Central memory CD8-positive, alpha-beta T cell (primary cell): ENCODE measurements around the gene NAA30.

ENCODE experiments used
- ATAC-seq: fragments of 150-1000 bp; cut with Tn5 transposase; replicated peaks from 2 replicates; pipeline ENCODE4 v1.10.0; 2022; ENCODE audit warnings: mild to moderate bottlenecking, moderate FRiP score, moderate number of reproducible peaks; ENCODE audit not compliant: poor library complexity, severe bottlenecking; ENCODE audit errors: extremely low read depth
- DNase-seq, 2 donors: peaks; one replicate each; pipeline ENCODE4 v3.0.0; 2021; ENCODE audit warnings: low spot score in 2 of 2
- H3K27ac Mint-ChIP-seq: one replicate; pipeline ENCODE4 v1.8.0; 2022; ENCODE audit warnings: low read depth, mild to moderate bottlenecking, moderate library complexity, mixed read lengths
- H3K27me3 Mint-ChIP-seq: one replicate; pipeline ENCODE4 v1.8.0; 2022; ENCODE audit warnings: mixed read lengths
- H3K36me3 Mint-ChIP-seq: one replicate; pipeline ENCODE4 v1.8.0; 2022; ENCODE audit warnings: mild to moderate bottlenecking, moderate library complexity, mixed read lengths; ENCODE audit not compliant: insufficient read depth
- H3K4me1 Mint-ChIP-seq: one replicate; pipeline ENCODE4 v1.8.0; 2022; ENCODE audit warnings: mixed read lengths
- H3K4me3 Mint-ChIP-seq: one replicate; pipeline ENCODE4 v1.8.0; 2022; ENCODE audit warnings: mild to moderate bottlenecking, moderate library complexity, mixed read lengths
- H3K9me3 Mint-ChIP-seq: one replicate; pipeline ENCODE4 v1.8.0; 2022; ENCODE audit warnings: mixed read lengths

NAA30 gene

GRCh38 chr14:57403521-57403864 lies 13.1 kb downstream of the NAA30 start:
- Mint-ChIP-seq H3K4me3 (no peak overlapping the region), H3K4me1 (peaks cover 44% of the 10 kb centered on the region), H3K36me3 (peaks cover 31% of the 10 kb centered on the region), H3K27me3 (no peaks in the 10 kb centered on the region), H3K27ac (no peak overlapping the region), H3K9me3 (no peaks in the 10 kb centered on the region)
- ATAC-seq, result no peak
- no peak for DNase-seq

DNA sequence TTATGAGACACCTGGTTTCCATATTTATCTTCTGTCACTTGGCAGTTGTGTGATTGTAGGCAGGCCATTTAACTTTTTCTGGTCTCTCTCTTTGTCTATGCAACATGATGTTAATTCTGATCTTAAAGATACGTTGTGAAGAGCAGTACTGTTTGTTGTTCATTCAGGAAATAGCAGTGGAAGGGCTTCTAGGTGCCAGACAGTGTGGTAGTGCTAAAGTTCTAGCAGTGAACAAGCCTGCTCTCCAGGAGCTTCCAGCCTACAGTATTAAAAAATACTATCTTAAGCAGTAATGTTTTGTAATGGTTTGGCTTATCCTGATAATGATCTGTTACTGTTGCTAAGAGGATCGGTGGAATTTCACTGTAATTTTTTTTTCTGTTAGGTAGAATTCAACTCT lies 15.2 kb downstream of the NAA30 start:
- peaks cover 38% of the 10 kb centered on the region for H3K4me1 Mint-ChIP-seq
- DNase-seq (no peak), ATAC-seq (peak; percentile 60)
- no peaks in the 10 kb centered on the region for H3K27me3 Mint-ChIP-seq
- no peak overlapping the region for H3K4me3 Mint-ChIP-seq
- no peaks in the 10 kb centered on the region for H3K9me3 Mint-ChIP-seq
- H3K27ac Mint-ChIP-seq, result no peak overlapping the region
- peaks cover 36% of the 10 kb centered on the region for H3K36me3 Mint-ChIP-seq

DNA sequence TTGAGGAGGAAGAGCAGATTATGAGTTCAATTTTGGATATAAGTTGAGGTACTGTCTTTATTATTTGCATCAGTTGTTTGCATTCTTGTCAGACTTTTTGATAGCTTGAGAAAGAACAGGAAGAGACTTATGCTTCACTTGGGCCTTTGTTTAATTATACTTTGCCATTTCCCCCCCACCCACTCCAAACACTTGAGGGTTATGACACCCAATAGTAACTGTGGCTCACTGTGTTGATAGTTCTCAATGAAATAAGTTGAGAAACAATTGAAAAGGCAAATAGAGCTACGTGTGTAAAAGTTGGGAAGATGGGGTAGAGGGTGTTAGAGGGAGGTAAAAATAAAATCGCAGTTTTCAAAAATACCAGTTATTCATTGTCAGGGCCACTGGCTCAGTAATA lies 17.7 kb downstream of the NAA30 start:
- H3K4me3 Mint-ChIP-seq, result no peak overlapping the region
- no peaks in the 10 kb centered on the region for H3K27me3 Mint-ChIP-seq
- H3K4me1 Mint-ChIP-seq, result peaks cover 21% of the 10 kb centered on the region
- H3K36me3 Mint-ChIP-seq, result peaks cover 30% of the 10 kb centered on the region
- no peak for DNase-seq
- H3K9me3 Mint-ChIP-seq, result no peaks in the 10 kb centered on the region
- no peak overlapping the region for H3K27ac Mint-ChIP-seq
- no peak for ATAC-seq

DNA sequence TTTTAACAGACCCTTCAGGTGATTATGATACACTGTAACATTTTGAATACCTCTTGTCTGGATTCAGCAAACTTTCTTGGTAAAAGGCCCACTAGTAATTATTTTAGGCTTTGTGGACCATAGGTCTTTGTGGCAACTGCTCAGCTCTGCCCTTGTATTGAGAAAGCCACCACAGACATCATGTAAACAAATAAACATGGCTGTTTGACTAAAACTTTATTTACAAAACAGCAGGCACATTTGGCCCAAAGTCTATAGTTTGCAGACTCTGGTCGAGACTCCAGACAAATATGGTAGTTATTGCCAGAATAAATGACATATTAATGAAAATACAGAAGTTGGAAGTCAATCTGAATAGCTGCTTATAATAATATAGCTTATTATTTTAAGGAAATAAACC lies 18.2 kb downstream of the NAA30 start:
- Mint-ChIP-seq H3K4me1 (peaks cover 21% of the 10 kb centered on the region), H3K27ac (no peak overlapping the region), H3K36me3 (peaks cover 30% of the 10 kb centered on the region), H3K9me3 (no peaks in the 10 kb centered on the region), H3K27me3 (no peaks in the 10 kb centered on the region), H3K4me3 (no peak overlapping the region)
- ATAC-seq (no peak), DNase-seq (no peak)

DNA sequence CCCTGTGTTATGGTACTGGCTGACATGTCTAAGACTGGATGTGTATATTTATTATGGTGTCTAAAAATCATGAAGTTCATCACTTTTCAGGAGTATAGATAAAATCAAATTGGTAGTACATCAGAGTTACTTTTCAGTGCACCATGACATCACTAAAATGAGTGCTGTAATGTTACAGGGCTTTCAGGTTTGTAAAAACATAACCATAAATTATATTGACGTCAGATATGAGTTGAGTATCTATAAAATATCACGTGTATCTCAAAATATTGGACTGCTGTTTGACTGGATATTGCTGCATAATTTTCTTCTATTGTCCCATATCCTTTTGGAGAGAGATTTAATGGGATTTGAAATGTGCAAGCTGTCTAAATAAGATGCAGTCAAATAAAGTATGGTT lies 22.0 kb downstream of the NAA30 start:
- Mint-ChIP-seq H3K9me3 (no peaks in the 10 kb centered on the region), H3K36me3 (peaks cover 18% of the 10 kb centered on the region), H3K27ac (no peak overlapping the region), H3K4me3 (no peak overlapping the region), H3K27me3 (no peaks in the 10 kb centered on the region), H3K4me1 (peaks cover 7% of the 10 kb centered on the region)
- no peak for ATAC-seq
- DNase-seq, result no peak

- H3K36me3 Mint-ChIP-seq, result peaks cover 14% of the 10 kb centered on the region
- no peaks in the 10 kb centered on the region for H3K4me1 Mint-ChIP-seq
- DNase-seq (no peak), ATAC-seq (no peak)
- H3K27ac Mint-ChIP-seq, result no peak overlapping the region
- H3K27me3 Mint-ChIP-seq, result no peaks in the 10 kb centered on the region
- H3K9me3 Mint-ChIP-seq, result no peaks in the 10 kb centered on the region
- H3K4me3 Mint-ChIP-seq, result no peak overlapping the region
These were observed 23.5 kb downstream of the NAA30 start for GRCh38 chr14:57413849-57414248.

DNA sequence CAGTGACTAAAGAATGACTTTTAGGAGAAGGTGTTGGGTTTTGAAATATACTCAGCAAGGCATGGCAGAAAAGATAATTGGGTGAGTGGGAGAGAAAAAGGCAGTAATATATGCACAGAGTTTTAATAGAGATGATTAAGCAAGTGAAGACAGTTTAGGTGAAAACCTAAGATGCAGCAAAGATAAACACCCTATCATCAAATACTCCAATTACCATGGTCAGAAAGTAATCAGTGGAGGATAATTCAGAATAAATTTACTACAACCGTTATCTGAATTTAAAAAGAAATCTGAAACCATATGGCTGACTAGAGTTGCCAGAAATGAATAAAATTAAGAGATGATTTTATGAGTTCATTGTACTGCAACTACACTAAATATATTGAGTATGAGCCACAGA lies 26.8 kb downstream of the NAA30 start:
- ATAC-seq (no peak), DNase-seq (no peak)
- H3K27ac Mint-ChIP-seq, result no peak overlapping the region
- no peak overlapping the region for H3K4me3 Mint-ChIP-seq
- no peaks in the 10 kb centered on the region for H3K27me3 Mint-ChIP-seq
- H3K36me3 Mint-ChIP-seq, result peaks cover 2% of the 10 kb centered on the region
- H3K9me3 Mint-ChIP-seq, result no peaks in the 10 kb centered on the region
- no peaks in the 10 kb centered on the region for H3K4me1 Mint-ChIP-seq

GRCh38 chr14:57418999-57419398 lies 28.6 kb downstream of the NAA30 start:
- H3K27me3 Mint-ChIP-seq, result no peaks in the 10 kb centered on the region
- no peaks in the 10 kb centered on the region for H3K4me1 Mint-ChIP-seq
- no peak overlapping the region for H3K4me3 Mint-ChIP-seq
- DNase-seq (no peak), ATAC-seq (no peak)
- H3K9me3 Mint-ChIP-seq, result no peaks in the 10 kb centered on the region
- H3K27ac Mint-ChIP-seq, result no peak overlapping the region
- peaks cover 4% of the 10 kb centered on the region for H3K36me3 Mint-ChIP-seq

- Mint-ChIP-seq H3K27ac (no peak overlapping the region), H3K4me3 (no peak overlapping the region)
These were observed 29.6 kb downstream of the NAA30 start for GRCh38 chr14:57420033-57420432.

DNA sequence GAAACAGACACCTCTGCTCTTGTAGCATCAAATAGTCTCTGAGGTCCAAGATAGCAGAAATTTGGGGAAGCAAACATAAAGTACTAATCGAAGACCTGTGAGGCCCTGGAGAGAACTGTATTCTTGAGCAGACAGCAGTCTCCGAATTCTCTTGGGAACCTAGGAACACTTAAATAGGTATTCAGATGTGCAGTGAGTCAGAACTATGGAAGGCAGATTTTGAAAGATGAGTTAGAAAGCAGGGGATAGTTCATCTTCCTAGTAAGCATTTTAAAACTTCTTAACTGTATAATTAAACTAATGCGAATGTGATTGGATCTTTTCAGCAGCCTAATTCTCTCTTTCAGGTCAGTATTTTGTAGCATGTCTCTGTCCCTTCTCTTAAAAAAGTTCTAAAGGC lies 30.6 kb downstream of the NAA30 start:
- H3K36me3 Mint-ChIP-seq, result peaks cover 6% of the 10 kb centered on the region
- H3K4me3 Mint-ChIP-seq, result no peak overlapping the region
- DNase-seq (no peak), ATAC-seq (no peak)
- no peaks in the 10 kb centered on the region for H3K4me1 Mint-ChIP-seq
- no peak overlapping the region for H3K27ac Mint-ChIP-seq
- no peaks in the 10 kb centered on the region for H3K27me3 Mint-ChIP-seq
- H3K9me3 Mint-ChIP-seq, result no peaks in the 10 kb centered on the region

More at GRCh38 chr14:57420033-57420432, 29.6 kb downstream of the NAA30 start:
- DNase-seq, result no peak
- Mint-ChIP-seq H3K9me3 (no peaks in the 10 kb centered on the region), H3K36me3 (peaks cover 6% of the 10 kb centered on the region), H3K27me3 (no peaks in the 10 kb centered on the region), H3K4me1 (no peaks in the 10 kb centered on the region)
- ATAC-seq, result no peak

DNA sequence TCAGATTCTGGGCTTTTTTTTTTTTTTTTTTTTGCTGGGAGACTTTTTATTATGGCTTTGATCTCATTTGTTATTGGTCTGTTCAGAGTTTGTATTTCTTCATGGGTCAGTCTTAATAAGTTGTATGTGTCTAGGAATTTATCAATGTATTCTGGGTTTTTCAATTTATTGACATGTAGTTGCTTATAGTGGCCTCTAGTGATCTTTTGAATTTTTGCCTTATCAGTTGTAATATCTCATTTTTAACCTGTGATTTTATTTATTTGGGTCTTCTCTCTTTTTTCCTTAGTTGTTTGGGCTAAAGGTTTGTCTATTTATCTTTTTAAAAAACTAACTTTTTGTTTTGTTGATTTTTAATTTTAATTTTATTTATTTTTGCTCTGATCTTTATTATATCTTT lies 45.5 kb downstream of the NAA30 start:
- Mint-ChIP-seq H3K4me1 (no peaks in the 10 kb centered on the region), H3K36me3 (peaks cover 3% of the 10 kb centered on the region), H3K4me3 (no peak overlapping the region), H3K9me3 (no peaks in the 10 kb centered on the region), H3K27me3 (peaks cover 15% of the 10 kb centered on the region), H3K27ac (no peak overlapping the region)
- ATAC-seq (no peak), DNase-seq (no peak)

DNA sequence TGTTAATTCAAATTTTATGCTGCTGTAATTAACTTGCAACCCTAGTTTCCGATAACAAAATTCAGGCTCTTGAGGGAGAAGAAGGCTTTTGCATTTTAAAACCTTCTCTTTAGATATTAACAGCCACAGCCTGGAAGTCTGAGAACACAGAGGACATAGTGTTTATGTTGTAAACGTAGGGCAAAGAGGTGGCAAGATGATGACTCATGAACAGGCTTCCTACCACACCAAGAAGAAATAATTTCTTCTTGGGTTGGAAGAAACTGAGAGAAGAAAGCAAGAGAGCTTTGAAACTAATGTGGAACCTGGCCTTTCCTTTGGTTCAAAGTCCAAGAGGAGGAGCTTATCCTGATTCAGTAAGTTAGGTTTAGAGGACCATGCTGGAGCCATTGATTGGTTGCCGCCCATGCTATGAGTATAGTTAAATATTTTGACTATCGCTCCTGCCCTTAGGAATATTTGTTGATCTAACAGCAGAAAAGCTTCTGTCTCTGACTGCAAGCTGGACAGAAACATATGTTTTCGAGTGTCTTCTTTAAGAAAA lies 71.5 kb downstream of the NAA30 start:
- no peaks in the 10 kb centered on the region for H3K27me3 Mint-ChIP-seq
- H3K4me1 Mint-ChIP-seq, result no peaks in the 10 kb centered on the region
- H3K36me3 Mint-ChIP-seq, result no peaks in the 10 kb centered on the region
- ATAC-seq (no peak), DNase-seq (no peak)
- no peak overlapping the region for H3K27ac Mint-ChIP-seq
- H3K4me3 Mint-ChIP-seq, result no peak overlapping the region
- H3K9me3 Mint-ChIP-seq, result no peaks in the 10 kb centered on the region

DNA sequence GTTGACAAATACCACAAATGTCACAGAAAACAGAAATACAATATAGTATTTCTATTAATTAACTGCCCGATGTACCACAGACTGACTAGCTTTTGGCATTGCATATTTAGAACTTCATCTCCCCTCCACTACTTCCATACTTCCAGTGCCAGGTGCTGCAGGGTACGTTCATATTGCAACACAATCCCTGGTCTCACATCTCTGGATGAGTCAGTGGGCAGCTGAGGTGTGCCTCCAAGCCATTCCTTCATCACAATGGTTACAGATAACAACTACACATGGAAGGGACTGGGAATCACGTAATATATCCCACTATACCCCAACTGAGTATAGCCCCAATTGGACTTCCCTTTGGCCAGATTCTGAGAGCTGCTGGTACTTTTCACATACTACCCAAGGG lies 72.2 kb downstream of the NAA30 start:
- DNase-seq (no peak), ATAC-seq (no peak)
- no peak overlapping the region for H3K4me3 Mint-ChIP-seq
- H3K27me3 Mint-ChIP-seq, result no peaks in the 10 kb centered on the region
- no peaks in the 10 kb centered on the region for H3K36me3 Mint-ChIP-seq
- H3K4me1 Mint-ChIP-seq, result no peaks in the 10 kb centered on the region
- H3K9me3 Mint-ChIP-seq, result no peaks in the 10 kb centered on the region
- H3K27ac Mint-ChIP-seq, result no peak overlapping the region
